Ectodermal cell (in vitro differentiated cells): ENCODE results near the gene NOP10.

Experiments
- H3K27ac ChIP-seq: 2 replicates; pipeline ENCODE4 v1.7.0; 2013; ENCODE audit warnings: mild to moderate bottlenecking, low read depth, low read length; ENCODE audit not compliant: insufficient read depth, poor library complexity, severe bottlenecking
- H3K27me3 ChIP-seq: 2 replicates; pipeline ENCODE4 v1.7.0; 2013; ENCODE audit warnings: mild to moderate bottlenecking, low read length; ENCODE audit not compliant: insufficient read depth, control insufficient read depth, poor library complexity, severe bottlenecking
- H3K36me3 ChIP-seq: one replicate; pipeline ENCODE4 v1.7.0; 2013; ENCODE audit warnings: low read length; ENCODE audit not compliant: control insufficient read depth, insufficient read depth
- H3K4me1 ChIP-seq: one replicate; pipeline ENCODE4 v1.7.0; 2013; ENCODE audit warnings: low read length; ENCODE audit not compliant: control insufficient read depth, insufficient read depth
- H3K4me3 ChIP-seq: 2 replicates; pipeline ENCODE4 v1.7.0; 2013; ENCODE audit warnings: low read depth, low read length, control low read depth; ENCODE audit not compliant: insufficient read depth
- H3K9me3 ChIP-seq: 2 replicates; pipeline ENCODE4 v1.7.0; 2013; ENCODE audit warnings: mild to moderate bottlenecking, low read length, moderate library complexity; ENCODE audit not compliant: control insufficient read depth
- WGBS, 2 experiments: methylation state at CpG; one replicate each; pipeline ENCODE4 v1.1.7; 2013; ENCODE audit warnings: missing lambda C conversion rate in 2 of 2; 5-methylcytosine and 5-hydroxymethylcytosine counted together

The NOP10 gene

DNA sequence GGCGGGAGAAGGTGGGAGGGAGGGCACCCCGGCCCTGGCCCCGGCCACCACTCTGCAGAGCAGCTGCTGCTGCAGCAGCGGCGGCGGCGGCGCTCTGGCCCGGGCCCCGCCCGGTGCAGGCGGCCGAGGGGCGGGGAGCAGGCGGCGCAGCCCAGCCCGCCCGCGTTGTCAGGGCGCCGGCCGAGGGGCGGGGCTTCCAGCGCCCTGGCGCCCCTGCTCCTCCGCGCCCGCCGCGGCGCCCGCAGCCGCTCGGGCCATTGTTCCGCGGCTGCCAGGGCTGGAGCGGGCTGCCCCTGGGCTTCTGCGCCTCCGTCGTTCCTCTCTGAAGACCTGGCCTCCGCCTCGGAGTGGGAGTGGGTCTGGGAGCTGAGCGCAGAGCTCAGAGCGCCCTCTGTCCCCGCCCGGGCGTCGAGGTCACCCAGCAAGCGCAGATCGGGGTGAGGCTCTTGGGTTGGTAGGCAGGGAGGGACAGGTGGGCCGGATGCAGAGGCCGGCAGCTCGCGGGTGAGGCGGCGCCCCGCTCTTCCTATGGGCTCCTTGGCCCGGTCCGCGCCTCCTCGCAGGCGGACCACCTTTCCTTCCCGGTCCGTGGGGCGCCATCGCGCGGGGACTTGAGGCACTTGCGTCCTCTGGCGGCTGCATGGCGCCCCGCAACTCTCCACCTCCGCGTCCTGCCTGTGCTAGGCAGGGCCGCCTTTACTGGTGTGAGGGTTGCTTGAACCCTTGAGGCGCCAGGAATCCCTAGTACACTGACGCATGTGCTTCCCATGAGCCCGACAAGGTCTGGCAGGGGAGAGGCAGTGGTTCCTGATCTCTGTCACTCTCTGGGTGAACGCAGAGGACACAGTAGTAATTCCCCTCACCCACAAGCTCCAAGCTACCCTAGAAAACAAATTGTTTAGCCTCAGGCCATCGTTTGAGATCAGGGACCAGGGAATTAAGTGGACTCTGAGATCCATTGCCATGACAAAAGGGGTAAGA, 24.5 kb upstream of the NOP10 start, which contains the start of gene LPCAT4:
LPCAT4 (minus strand) TSS at position 96 of the 981 bp plus-strand sequence. CDS start 96 bp downstream, outside the sequence.
- 0% methylated on average over 80 of the region's 80 CpGs for WGBS, 2 experiments
- Histone ChIP-seq H3K36me3 (no peaks in the 10 kb centered on the region), H3K4me3 (peak within 1 kb of the TSS; percentile 90), H3K27me3 (no peaks in the 10 kb centered on the region), H3K9me3 (no peaks in the 10 kb centered on the region), H3K27ac (peak within 1 kb of the TSS; percentile 97), H3K4me1 (peaks cover 15% of the 10 kb centered on the region)

DNA sequence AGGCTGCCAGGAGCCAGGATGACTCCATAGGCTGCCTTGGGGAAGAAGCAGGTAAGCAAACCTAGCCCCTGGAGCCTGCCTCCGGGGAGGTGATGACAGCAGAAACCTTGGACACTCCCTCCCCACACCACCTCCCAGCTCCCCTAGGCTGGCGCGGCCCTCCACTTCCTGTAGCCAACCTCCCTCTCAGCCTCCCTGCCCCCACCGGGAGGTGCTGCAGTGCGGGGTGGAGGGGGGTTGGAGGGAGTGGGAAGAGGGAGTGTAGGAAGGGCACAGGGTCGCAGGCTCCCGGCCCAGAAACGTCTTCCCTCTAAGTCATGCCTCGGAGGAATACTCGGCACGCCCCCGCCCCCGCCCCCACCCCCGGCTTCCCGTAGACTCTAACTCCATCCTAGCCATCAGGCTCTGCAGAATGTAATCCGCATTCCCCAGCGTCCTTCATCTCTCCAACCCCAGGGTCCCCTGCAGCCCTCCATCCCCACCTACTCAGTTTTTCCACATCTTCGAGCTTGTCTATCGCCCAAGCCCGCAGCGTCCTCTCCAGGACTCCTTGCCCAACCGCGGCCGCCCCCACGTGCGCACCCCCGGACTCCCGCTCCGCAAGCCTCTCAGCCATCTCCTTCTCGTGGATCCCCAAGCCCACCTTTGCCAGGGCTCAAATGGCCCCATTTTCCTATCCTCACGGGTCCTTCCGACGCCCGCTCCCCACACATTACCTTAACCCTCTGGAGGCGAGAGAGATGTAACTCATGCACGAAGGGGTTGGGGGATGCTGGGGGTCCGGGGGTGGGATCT, 23.5 kb upstream of the NOP10 start:
- H3K4me1 ChIP-seq, result peaks cover 15% of the 10 kb centered on the region
- no peaks in the 10 kb centered on the region for H3K27me3 ChIP-seq
- H3K36me3 ChIP-seq, result no peaks in the 10 kb centered on the region
- 0% methylated on average over 33 to 37 of the region's 37 CpGs for WGBS, 2 experiments
- H3K4me3 ChIP-seq, result peak overlapping the region; percentile 90
- peak overlapping the region; percentile 31 for H3K27ac ChIP-seq
- H3K9me3 ChIP-seq, result no peaks in the 10 kb centered on the region

DNA sequence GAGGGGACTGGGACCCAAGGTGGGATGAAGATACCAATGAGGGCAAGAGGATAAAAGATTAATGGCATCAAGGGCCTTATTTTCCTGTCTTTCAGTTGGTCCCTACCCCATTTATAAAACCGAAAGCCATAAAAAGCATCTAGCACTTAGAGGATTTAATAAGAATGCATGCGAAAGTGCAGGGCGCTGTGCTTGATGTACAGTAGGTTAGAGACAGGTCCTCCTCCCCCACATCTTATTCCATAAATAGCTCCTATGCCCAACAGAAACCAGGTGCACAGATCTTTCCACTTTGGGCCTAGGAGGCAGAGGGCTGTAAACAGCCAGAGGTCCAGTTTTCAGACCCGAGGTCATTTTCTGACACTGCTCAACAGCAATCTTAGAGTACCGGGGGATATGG, 22.9 kb upstream of the NOP10 start:
- no peaks in the 10 kb centered on the region for H3K9me3 ChIP-seq
- H3K4me3 ChIP-seq, result peak overlapping the region; percentile 90
- H3K27me3 ChIP-seq, result no peaks in the 10 kb centered on the region
- no peaks in the 10 kb centered on the region for H3K36me3 ChIP-seq
- WGBS, 2 experiments, result 59 to 62% methylated on average over 5 of the region's 5 CpGs
- H3K27ac ChIP-seq, result no peak overlapping the region
- H3K4me1 ChIP-seq, result peaks cover 15% of the 10 kb centered on the region

DNA sequence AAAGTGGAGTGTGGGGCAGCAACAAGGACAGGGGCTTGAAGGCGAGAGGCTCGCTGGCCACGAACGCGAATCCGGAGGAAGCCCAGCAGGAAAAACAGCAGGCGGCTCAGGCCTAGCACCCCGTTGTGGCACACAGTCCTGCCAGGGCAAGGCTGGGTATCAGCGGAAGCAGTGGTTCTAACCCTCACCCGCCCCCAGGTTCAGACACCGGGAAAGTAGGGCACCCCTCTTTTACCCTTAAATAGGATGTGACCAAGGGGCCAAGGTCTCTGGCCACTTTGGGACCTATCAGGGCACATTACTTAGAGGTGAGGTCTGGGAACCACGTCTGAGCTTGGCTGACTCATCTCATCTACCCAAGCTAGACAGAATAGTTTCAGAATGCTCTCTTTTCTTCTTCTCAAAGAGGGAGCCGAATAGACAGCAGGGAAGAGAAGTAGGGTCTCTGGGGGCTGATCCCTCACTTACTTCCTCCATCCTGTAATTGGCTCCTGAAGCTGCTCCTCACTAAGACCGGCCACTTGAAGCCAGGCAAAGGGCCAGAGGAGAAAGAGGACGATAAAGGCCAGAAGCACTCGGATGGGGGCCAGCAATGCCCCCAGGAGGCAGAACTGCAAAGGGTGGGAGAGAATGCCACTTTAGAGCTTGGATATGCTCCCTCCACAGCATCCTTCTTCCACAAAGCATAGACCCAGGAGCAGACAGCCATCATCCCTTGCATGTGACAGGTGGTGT, 22.3 kb upstream of the NOP10 start:
- 84 to 85% methylated on average over 16 of the region's 16 CpGs for WGBS, 2 experiments
- Histone ChIP-seq H3K4me1 (peaks cover 15% of the 10 kb centered on the region), H3K36me3 (no peaks in the 10 kb centered on the region), H3K27me3 (no peaks in the 10 kb centered on the region), H3K27ac (no peak overlapping the region), H3K9me3 (no peaks in the 10 kb centered on the region), H3K4me3 (peak overlapping the region; percentile 90)

DNA sequence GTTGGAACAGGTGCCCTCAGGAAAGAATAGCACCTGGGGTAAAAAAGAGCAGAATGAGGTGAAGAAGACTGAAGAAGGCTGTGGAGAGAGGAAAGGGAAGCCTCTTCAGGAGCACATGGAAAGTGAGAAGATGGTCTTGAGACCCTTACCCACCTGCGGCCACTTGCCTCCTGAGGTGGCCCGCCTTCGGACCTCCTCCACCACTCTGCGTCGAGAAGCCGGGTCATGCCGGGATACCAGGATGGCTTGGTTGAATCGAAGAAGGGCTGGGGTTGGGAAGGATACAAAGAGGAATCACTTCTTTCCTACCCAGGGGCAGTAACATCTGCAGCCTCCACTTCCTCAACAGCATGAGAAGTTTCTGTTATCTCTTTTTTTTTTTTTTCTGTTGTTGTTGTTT, 21.1 kb upstream of the NOP10 start:
- Histone ChIP-seq H3K4me3 (no peak overlapping the region), H3K36me3 (peaks cover 6% of the 10 kb centered on the region), H3K9me3 (no peaks in the 10 kb centered on the region), H3K27me3 (no peaks in the 10 kb centered on the region), H3K4me1 (peaks cover 15% of the 10 kb centered on the region), H3K27ac (no peak overlapping the region)
- WGBS, 2 experiments, result 97 to 99% methylated on average over 8 of the region's 8 CpGs

DNA sequence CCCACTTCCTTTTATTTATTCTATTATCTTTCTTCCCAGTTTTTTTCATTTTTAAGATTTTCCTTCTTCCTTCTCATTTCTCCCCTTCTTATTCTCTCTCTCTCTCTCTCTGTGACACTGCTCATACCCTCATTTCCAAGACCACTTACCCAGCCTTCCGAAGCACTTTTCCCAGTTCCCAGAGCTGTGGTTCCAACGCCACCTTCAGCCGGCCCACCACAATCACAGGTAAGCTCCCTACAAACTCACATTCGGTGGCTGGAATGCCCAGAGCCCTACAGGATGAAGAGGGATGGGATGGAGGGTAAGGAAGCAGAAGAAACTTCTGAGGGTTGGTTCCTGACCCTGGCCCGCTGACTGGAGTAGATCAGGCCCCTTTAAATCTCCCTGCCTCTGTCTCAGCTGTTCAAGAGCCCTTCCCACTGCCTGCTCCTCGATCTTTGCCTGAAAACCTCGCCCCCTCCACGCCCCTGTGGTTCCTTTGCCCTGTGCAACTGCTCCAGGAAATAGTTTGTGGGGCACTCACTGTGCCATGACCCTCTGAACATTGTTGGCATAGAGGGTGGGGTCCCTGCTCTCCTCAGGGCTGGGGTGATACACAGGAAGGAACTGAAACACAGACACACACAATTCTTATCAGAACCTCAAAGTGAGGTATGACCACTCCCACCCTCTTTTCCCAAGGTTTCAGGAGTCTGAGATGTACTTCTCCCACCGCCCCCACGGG, 19.3 kb upstream of the NOP10 start:
- Histone ChIP-seq H3K36me3 (peaks cover 15% of the 10 kb centered on the region), H3K4me3 (no peak overlapping the region), H3K4me1 (peaks cover 10% of the 10 kb centered on the region), H3K27me3 (no peaks in the 10 kb centered on the region), H3K9me3 (no peaks in the 10 kb centered on the region), H3K27ac (no peak overlapping the region)
- 89 to 91% methylated on average over 9 to 10 of the region's 10 CpGs for WGBS, 2 experiments

DNA sequence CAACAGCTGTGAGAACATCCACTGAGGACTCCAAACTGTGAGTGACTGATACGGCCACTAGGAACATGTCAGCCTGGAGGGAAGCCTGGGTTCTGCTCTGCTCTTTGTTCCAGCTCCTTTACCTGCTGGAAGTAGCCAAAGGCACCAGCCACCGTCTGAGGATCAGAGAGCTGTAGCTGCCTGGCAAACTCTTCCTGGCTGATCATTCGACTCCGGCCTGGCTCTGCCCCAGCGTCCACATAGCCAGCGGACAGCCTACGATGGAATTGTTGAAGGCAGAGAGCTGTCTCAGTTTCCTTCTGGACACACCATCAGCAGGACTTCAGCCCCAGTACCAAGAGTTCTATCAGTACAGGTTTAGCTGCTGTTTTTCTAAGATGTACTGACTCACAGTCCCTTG, 18.3 kb upstream of the NOP10 start:
- WGBS, 2 experiments, result 95 to 96% methylated on average over 7 of the region's 7 CpGs
- Histone ChIP-seq H3K27me3 (no peaks in the 10 kb centered on the region), H3K36me3 (peaks cover 21% of the 10 kb centered on the region), H3K4me3 (no peak overlapping the region), H3K27ac (no peak overlapping the region), H3K4me1 (peaks cover 10% of the 10 kb centered on the region), H3K9me3 (no peaks in the 10 kb centered on the region)

DNA sequence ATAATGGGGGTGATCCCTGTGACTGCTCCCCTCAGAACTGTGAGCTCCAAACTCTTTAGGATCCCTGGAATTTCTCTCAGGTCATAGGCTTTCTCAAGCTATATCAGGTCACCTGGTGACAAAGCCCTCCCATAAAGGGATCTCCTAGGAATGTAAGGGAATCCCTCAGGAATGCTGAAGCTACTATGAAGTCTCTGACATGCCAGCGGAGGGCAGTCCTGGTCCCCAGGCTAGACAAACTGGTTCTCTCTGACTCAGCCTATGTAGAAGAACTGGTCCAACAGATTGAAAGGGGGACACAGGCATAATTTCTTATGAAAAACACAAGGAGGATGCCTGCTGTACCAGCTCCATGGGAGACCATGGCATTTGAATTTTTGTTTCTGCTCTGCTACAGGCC, 17.4 kb upstream of the NOP10 start:
- Histone ChIP-seq H3K4me1 (peaks cover 2% of the 10 kb centered on the region), H3K4me3 (no peak overlapping the region), H3K36me3 (peaks cover 21% of the 10 kb centered on the region), H3K9me3 (no peaks in the 10 kb centered on the region), H3K27ac (no peak overlapping the region), H3K27me3 (no peaks in the 10 kb centered on the region)
- WGBS, 2 experiments, result 78 to 84% methylated on average over 1 of the region's 1 CpG

DNA sequence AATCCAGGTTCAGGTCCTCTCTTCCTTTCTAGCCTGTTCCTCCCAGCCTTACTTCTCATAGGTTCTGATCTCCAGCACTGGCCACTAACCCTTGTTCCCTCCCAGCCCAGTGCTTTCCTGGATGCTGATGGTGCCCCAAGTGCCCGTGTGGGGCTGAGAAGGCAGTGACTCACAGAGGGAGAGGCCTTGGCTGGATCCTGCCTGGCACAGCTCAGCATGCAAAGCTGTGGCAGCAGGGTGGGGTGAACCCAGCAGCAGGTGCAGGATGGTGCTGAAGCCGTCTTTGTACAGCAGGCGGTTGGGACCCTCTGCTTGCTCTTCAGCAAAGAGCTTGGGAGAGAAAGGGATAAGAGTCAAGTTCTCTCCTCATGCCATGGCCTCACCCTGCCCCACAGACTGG, 16.5 kb upstream of the NOP10 start:
- no peak overlapping the region for H3K4me3 ChIP-seq

More for the DNA sequence above, 16.5 kb upstream of the NOP10 start:
- no peaks in the 10 kb centered on the region for H3K27me3 ChIP-seq
- H3K4me1 ChIP-seq, result no peaks in the 10 kb centered on the region
- H3K27ac ChIP-seq, result no peak overlapping the region
- no peaks in the 10 kb centered on the region for H3K9me3 ChIP-seq
- peaks cover 21% of the 10 kb centered on the region for H3K36me3 ChIP-seq
- 97% methylated on average over 3 of the region's 3 CpGs for WGBS, 2 experiments
